Bronchial epithelial cell (primary cell): ENCODE results near the gene ADAMTS9. TPM values are rescaled to one million over a fixed set of nuclear protein-coding genes. Genes with fewer than 3 reads are reported as not detected.

Experiments
- DNase-seq: peaks from one replicate; pipeline ENCODE4 v3.0.0-alpha.2; 2010; ENCODE audit warnings: low read depth
- FAIRE-seq: peaks from 2 replicates; lab custom pipeline; 2011; peaks lifted over from hg19 to GRCh38; lab: Jason Lieb, UNC
- H3K27me3 ChIP-seq: 2 replicates; pipeline ENCODE4 v1.5.1; 2011; ENCODE audit warnings: low read length; ENCODE audit not compliant: control insufficient read depth, insufficient read depth
- H3K36me3 ChIP-seq: 2 replicates; pipeline ENCODE4 v1.5.1; 2011; ENCODE audit warnings: low read length; ENCODE audit not compliant: control insufficient read depth, insufficient read depth
- H3K4me3 ChIP-seq: 2 replicates; pipeline ENCODE4 v1.5.1; 2011; ENCODE audit warnings: mild to moderate bottlenecking, low read depth, low read length, control low read depth
- CTCF ChIP-seq: IDR thresholded peaks from 2 replicates; pipeline ENCODE4 v1.5.1; 2011; ENCODE audit warnings: mild to moderate bottlenecking, moderate library complexity, low read length, control low read depth, inconsistent platforms; ENCODE audit not compliant: insufficient read depth, severe bottlenecking
- total RNA-seq: library from RNA; depleted of rRNA; stranded (reverse); fragments of >200 nt; gene quantifications from 2 replicates; pipeline ENCODE4 v1.2.1, GENCODE V29; 2014

ADAMTS9 gene
- total RNA-seq, 1 donor from 2014 or later: 0.26 TPM

DNA sequence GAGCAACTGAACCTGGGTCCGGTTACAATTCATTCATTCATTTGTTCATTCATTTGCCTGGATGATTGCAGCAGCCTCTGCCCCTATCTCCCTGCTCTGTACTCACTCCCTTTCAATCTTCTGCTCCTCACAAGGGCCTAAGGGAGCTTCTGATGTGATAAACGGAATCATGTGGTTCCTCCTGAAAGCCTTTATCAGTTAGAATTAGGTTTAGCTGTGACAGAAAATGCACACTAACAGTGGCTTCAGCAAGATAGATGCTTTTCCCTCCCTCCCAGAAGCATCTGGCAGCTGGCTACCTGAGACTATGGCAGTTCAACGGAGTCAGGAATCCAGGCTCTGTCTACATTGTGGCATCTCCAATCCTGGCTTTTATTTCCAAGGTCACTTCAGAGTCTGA lies 196.0 kb downstream of the ADAMTS9 start:
- DNase-seq (no peak), FAIRE-seq (no peak)
- Histone ChIP-seq H3K27me3 (peaks cover 8% of the 10 kb centered on the region), H3K36me3 (no peaks in the 10 kb centered on the region), H3K4me3 (no peak overlapping the region)
- TF ChIP-seq CTCF: no peak

DNA sequence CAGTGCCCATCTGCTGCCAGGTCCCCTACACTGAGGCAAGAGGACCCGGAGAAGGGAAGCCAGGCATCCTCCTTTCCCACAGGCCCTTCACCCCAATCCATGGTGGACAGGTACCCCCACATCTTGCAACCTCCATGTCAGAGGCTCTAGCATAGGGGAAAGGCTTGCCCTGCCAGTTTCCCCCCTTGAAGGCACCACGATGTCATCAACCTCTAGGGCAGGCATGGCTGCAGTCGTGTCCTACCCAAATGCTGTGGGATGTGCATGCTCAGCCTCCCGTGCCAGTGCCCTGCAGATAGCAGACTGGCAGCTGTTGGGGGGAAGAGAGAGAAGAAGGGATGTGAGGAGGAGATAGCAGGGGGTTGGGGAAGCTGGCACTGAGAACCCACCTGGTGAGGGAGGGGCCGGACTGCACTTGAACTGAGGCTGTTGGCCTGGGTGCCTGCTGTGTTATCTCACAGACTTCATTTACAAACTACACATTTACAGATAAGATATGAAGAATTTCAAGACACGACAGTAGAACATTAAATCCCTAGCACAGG lies 197.5 kb downstream of the ADAMTS9 start:
- TF ChIP-seq CTCF: no peak

GRCh38 chr3:64489361-64490044 lies 198.3 kb downstream of the ADAMTS9 start:
- TF ChIP-seq CTCF: no peak
- Histone ChIP-seq H3K4me3 (peak overlapping the region; percentile 25), H3K36me3 (no peaks in the 10 kb centered on the region), H3K27me3 (peaks cover 8% of the 10 kb centered on the region)
- FAIRE-seq: no peak
- peak; percentile 57 for DNase-seq

More for the DNA sequence above, 197.5 kb downstream of the ADAMTS9 start:
- DNase-seq: no peak
- no peak for FAIRE-seq
- Histone ChIP-seq H3K4me3 (no peak overlapping the region), H3K27me3 (peaks cover 8% of the 10 kb centered on the region), H3K36me3 (no peaks in the 10 kb centered on the region)

- no peak for TF ChIP-seq CTCF
- Histone ChIP-seq H3K27me3 (peaks cover 8% of the 10 kb centered on the region), H3K36me3 (no peaks in the 10 kb centered on the region), H3K4me3 (no peak overlapping the region)
- DNase-seq (no peak), FAIRE-seq (no peak)
These were observed 198.9 kb downstream of the ADAMTS9 start for GRCh38 chr3:64488939-64489338.

GRCh38 chr3:64484289-64484992 lies 203.4 kb downstream of the ADAMTS9 start:
- Histone ChIP-seq H3K36me3 (no peaks in the 10 kb centered on the region), H3K4me3 (no peak overlapping the region), H3K27me3 (no peaks in the 10 kb centered on the region)
- FAIRE-seq: peak; percentile 96
- DNase-seq: peak; percentile 73
- peak; percentile 81 for TF ChIP-seq CTCF
